GM18517 (cell line): ENCODE measurements around the gene SYTL5.
"Not testable (repeated sequence)": the region's sequence is repeated elsewhere in the genome, so short reads cannot be mapped to it uniquely, and the experiment has no call there.

Experiments
- ATAC-seq: cut with Tn5 transposase; IDR thresholded peaks from one replicate; pipeline ENCODE4 v1.9.1; 2021; ENCODE audit warnings: mild to moderate bottlenecking, moderate library complexity; ENCODE audit not compliant: unreplicated experiment

Gene SYTL5

DNA sequence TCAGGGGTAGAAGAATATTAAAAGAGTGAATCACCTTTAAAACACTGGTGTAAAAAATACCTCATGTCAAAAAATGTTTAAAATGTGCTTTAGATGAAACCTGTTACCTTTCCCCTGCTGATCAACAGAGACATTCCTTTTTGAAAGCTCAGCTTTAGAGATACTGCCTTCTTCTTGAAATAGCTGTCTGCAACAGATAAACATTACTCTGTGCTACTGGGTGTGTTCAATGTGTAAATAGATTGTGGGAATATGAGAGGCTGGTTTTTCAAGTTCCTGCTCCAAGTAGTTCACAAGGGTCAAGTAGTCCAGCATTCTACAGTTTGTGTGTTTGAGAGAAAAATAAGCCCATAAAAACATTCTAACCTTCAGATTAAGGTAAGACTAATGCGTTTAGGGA, at the start of gene SYTL5:
TSS of gene SYTL5 (plus strand) at position 263 of the 400 bp plus-strand sequence. CDS start 27,337 bp downstream, outside the sequence.
- ATAC-seq: no peak

DNA sequence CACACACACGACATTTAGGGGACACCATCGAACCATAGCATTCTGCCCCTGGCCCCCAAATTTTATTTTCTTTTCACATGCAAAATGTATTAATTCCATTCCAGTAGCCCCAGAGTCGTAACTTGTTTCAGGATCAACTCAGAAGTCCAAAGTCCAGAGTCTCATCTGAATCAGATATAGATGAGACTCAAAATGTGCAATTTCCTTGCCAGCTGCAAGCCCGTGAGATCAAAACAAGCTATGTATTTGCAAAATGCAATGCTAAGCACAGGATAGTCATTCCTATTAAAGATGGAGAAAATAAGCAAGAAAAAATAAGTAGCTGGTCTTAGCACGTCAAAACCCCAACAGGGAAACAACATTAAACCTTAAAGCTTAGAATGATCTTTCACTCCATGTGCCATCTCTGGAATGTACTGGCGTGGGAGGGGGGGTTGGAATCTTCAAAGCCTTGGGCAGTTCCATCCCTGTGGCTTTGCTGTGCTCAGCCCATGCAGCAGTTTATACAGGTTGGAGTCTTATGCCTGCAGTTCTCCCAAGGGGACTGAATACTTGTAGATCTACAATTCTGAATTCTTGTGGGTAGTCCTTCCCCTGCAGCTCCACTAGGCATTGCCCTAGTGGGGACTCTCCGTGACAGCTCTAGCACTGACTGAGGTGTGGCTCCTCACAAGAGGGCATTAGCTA, 47.7 kb upstream of the SYTL5 start:
- no peak for ATAC-seq

- ATAC-seq: no peak
Measured at GRCh38 chrX:37959212-37960021, 46.9 kb upstream of the SYTL5 start.

GRCh38 chrX:37961118-37961517, 45.2 kb upstream of the SYTL5 start:
- no peak for ATAC-seq

DNA sequence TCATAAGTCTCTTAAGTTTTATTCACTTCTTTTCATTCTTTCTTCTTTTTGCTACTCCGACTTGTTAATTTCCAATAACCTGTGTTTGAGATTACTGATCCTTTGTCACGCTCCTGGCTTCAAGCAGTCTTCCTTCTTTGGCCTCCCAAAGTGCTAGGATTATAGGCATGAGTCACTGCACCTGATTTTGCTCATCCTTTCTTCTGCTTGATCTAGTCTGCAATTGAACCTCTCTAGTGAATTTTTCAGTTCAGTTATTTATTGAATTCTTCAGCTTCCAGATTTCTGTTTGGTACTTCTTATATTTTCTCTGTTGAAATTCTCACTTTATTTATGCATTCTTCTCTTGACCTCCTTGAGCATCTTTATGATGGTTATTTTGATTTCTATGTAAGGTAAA, 38.6 kb upstream of the SYTL5 start:
- no peak for ATAC-seq

- no peak for ATAC-seq
Measured at GRCh38 chrX:37975421-37975820, 30.9 kb upstream of the SYTL5 start.

GRCh38 chrX:37976153-37976552, 30.2 kb upstream of the SYTL5 start:
- no peak for ATAC-seq

- ATAC-seq: no peak
Measured at GRCh38 chrX:37984880-37985279, 21.5 kb upstream of the SYTL5 start.

DNA sequence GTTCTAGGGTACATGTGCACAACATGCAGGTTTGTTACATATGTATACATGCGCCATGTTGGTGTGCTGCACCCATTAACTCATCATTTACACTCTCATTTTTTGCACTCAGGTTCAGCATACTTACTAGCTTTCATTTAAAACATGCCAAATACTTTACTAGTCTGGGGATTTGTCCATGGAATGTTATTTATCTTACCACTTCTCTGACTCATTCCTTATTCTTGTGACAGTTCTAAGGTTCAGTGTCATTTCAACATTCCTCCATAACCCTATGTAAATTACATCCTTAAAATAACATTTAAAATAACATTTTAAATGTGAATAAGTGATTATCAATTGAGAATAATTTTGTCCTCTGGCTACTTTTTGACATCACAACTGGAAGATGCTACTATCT, 19.5 kb upstream of the SYTL5 start:
- ATAC-seq: no peak

- ATAC-seq: no peak
Measured at GRCh38 chrX:37989304-37989703, 17.0 kb upstream of the SYTL5 start.

DNA sequence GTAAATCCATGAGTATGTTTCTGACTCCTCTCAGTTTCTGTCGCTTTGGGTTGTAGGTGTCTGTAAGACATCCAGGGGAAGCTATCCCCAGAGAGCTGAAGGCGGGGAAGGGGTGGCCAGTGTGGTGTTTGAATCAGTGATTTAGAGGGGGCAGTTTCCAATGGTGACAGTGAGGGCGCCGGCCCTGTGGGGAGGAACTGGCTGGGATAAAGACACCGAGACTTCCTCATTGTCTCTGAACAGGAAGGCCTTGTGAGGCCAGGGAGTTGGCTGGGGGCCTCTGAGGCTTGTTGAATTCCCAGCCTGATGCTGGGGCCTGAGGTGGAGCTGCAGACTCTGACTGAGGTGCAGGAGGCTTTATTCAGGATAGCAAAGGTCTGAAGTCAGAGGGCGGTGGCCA, 15.1 kb upstream of the SYTL5 start:
- ATAC-seq: not testable (repeated sequence)

- no peak for ATAC-seq
Measured at GRCh38 chrX:37993176-37993575, 13.2 kb upstream of the SYTL5 start.

DNA sequence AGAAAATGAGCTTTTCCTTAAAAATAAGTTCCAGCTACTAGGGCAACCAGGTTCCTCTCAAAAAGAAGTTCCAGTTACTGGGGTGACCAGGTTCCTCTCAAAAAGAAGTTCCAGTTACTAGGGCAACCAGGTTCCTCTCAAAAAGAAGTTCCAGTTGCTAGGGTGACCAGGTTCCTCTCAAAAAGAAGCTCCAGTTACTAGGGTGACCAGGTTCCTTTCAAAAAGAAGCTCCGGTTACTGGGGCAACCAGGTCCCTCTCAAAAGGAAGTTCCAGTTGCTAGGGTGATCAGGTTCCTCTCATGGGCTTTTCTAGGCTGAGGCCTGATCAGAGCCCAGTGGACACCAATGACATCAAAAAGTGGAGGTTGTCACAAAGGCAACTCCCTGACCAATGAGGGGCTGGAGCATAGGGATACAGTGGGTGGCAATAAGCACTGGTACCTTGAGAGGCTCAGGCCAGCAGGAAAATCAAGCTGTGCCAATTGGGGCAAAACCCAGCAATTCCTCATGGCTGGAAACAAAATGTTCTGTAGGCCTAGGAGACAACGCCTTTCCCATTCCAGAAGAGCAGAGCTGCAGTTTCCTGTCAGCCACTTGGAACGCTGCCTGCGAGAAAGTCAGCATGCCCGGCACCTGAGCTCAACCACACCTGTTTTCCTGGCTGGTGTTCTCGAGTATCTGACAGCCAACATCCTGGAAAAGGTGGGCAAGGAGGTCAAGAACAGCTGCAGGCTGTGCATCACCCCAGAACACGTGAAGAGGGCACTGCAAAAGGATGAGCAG, 12.3 kb upstream of the SYTL5 start:
- no peak for ATAC-seq

DNA sequence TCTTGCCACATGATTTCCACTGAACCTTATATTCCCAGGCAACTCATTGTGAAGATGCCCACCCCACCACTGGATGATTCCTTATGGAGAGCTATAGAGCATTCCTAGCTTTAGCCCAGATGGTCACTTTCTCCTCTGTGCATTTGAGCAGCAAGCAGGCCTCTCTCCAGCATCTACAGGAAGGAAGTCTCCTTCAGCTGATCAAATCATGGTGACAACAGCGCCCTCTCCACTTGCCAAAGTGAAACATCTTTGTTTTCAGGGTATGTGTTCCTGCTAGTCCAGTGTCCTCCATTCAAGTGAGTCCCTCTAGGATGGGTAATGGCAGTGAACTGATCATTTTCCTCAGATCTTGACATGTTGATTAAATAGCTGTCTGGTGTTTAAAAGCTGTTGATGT, 10.9 kb upstream of the SYTL5 start:
- no peak for ATAC-seq

GRCh38 chrX:37997096-37997495, 9.3 kb upstream of the SYTL5 start:
- no peak for ATAC-seq

- no peak for ATAC-seq
Measured at GRCh38 chrX:37998586-37999262, 7.6 kb upstream of the SYTL5 start.

- ATAC-seq: no peak
Measured at GRCh38 chrX:38000706-38001105, 5.6 kb upstream of the SYTL5 start.

DNA sequence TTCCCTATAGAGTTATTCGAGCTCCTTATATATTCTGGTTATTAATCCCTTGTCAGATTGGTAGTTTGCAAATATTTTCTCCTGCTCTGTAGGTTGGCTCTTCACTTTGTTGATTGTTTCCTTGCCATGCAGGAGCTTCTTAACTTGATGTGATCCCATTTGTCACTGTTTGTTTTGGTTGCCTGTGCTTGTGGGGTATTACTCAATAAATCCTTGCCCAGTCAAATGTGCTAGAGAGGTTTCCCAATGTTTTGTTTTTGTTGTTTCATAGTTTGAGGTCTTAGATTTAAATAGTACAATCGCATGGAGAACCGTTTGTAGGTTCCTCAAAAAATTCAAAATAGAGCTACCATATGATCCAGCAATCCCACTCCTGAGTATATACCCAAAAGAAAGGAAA, 2.3 kb upstream of the SYTL5 start:
- ATAC-seq: no peak

DNA sequence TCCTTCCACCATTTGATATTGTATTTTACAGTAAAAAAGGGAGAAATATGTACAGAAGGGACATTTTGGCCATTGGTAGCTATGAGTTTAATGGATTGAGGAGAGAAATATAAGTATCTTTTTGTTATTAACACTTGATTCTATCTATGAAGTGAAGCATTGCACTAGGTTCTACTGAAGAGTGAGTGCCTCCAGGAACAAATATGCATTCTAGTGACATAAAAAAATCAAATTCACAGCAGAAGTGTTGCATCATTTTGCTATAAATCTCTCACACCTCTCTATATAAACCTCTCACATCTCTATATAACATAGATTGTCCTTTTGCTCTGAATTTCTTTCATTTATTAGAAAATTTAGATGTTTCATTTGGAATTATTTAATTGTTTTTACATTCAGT, 425 bp downstream of the SYTL5 start:
- no peak for ATAC-seq

GRCh38 chrX:38008658-38009057, 2.3 kb downstream of the SYTL5 start:
- no peak for ATAC-seq

DNA sequence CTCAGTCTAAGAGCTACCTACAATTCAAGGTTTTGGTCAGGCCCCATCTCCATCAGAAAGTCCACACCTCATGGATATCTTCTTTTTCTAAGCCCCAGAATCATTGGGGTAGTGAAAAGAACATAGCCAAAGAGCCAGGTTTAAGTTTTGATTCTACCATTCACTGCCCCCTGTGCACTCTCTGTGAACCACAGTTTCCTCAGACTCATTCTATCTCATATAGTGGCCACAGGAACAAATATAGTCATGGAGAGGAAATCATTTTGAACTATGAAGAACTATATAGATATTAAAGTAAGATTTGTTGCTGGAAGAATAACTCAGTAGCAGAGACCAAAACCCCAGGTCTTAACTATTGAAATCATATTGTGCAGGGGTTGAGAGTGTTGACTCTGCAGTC, 3.3 kb downstream of the SYTL5 start:
- ATAC-seq: no peak
